Measurements from ENCODE around the gene SLC25A47. TPM values are rescaled to one million over a fixed set of nuclear protein-coding genes. Genes with fewer than 3 reads are reported as not detected.

The SLC25A47 gene
- total RNA-seq, 4 donors from 2014 or later: not detected

DNA sequence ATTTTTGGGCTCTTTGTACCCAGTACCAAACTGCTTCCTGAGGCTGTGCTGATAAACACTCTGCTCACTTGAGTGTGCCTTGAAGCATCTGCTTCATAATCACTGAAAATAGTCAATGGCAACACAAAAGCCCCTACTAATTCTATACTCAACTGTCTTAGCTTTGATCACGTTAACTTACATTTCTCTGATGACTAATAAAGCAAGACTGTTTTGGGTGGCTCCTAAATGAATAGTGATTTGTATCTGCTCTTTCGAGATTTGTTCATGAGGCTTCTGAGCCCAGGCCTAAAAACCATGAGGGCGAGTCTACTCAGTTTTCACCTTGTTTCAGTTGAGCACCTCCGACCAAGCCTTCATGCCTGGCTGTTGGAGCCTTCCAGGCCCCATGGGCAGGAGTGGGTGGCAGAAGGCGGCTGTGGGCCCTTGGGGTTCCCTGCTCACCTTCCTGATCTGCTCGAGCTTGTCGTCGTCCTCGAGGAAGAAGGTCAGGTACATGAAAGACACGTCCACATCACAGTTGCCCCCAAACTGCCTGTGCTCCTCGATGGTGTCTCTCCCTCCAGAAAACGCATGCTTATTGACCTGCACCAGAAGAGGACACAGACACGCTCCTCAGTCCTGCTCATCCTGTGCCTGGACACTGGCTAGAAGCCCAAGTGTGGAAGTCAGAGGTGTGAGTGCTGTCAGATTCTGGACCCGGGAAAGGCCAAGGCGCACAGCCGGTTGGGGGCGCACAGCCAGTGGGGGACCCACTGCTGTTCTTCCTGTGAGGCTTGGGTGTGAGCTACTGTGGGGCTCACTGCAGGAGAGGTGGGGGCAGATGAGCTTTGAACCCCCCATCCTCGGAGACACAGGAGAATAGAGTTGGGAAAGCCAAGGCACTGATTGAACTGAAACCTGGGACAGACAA is 13.7 kb downstream of the SLC25A47 start:
- TF ChIP-seq, protein P1, sequence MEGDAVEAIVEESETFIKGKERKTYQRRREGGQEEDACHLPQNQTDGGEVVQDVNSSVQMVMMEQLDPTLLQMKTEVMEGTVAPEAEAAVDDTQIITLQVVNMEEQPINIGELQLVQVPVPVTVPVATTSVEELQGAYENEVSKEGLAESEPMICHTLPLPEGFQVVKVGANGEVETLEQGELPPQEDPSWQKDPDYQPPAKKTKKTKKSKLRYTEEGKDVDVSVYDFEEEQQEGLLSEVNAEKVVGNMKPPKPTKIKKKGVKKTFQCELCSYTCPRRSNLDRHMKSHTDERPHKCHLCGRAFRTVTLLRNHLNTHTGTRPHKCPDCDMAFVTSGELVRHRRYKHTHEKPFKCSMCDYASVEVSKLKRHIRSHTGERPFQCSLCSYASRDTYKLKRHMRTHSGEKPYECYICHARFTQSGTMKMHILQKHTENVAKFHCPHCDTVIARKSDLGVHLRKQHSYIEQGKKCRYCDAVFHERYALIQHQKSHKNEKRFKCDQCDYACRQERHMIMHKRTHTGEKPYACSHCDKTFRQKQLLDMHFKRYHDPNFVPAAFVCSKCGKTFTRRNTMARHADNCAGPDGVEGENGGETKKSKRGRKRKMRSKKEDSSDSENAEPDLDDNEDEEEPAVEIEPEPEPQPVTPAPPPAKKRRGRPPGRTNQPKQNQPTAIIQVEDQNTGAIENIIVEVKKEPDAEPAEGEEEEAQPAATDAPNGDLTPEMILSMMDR (IDR thresholded peaks at IDR 0.05; ENCODE audit: low read depth): no peak

- TF ChIP-seq, protein P1 (IDR thresholded peaks at IDR 0.05; ENCODE audit: low read depth): no peak
Measured at GRCh38 chr14:100339766-100340422, 16.8 kb downstream of the SLC25A47 start.

DNA sequence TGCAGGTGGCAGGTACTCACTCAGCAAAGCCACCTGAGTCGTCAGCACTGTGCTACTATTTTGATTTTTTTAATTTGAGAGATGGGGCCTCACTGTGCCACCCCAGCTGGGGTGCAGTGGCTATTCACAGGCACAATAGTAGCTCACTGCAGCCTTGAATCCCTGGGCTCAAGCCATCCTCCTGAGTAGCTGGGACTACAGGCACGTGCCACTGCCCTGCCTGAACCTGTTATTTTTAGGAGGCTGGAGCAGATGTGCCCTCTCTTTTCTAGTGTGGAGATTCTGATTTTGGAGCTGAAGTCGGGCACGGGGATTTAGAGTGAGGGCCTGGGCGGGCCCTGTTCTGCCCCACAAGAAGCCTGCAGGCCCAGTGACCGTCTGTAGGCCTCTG is 17.3 kb downstream of the SLC25A47 start:
- TF ChIP-seq, protein P1 (IDR thresholded peaks at IDR 0.05; ENCODE audit: low read depth): no peak

GRCh38 chr14:100341301-100342031 is 18.3 kb downstream of the SLC25A47 start:
- TF ChIP-seq, protein P1 (IDR thresholded peaks at IDR 0.05; ENCODE audit: low read depth): no peak

- TF ChIP-seq, protein P1 (IDR thresholded peaks at IDR 0.05; ENCODE audit: low read depth): no peak
Measured at GRCh38 chr14:100342195-100342594, 19.1 kb downstream of the SLC25A47 start.

GRCh38 chr14:100345711-100346110 is 22.6 kb downstream of the SLC25A47 start:
- TF ChIP-seq, protein P1 (IDR thresholded peaks at IDR 0.05; ENCODE audit: low read depth): no peak
